Adrenal gland (tissue), 12 donors: ENCODE results near the gene WDR91. TPM values are rescaled to one million over a fixed set of nuclear protein-coding genes. Genes with fewer than 3 reads are reported as not detected.

Experiments used
- DNase-seq, 7 donors: peaks; one replicate each; pipeline ENCODE4 v3.0.0-alpha.2; 2019 to 2020
- H3K27ac ChIP-seq, 5 donors: fragments of 200-600 bp; sonication (generic) in 4 of 5; 1 replicate in 3 of 5; 2 replicates in 2 of 5; pipeline versions ENCODE4 v1.5.1 to v1.8.0; 2016 to 2020; ENCODE audit warnings: mild to moderate bottlenecking in 1 of 5
- H3K27me3 ChIP-seq: fragments of 200-600 bp; 2 replicates; pipeline ENCODE4 v1.8.0; 2021
- H3K36me3 ChIP-seq, 2 donors: fragments of 200-600 bp; replicated peaks in 1 of 2; 1 replicate in 1 of 2; 2 replicates in 1 of 2; pipeline versions ENCODE4 v1.5.1 to v1.8.0; 2018 to 2022
- H3K4me1 ChIP-seq, 2 donors: fragments of 200-600 bp; replicated peaks in 1 of 2; 1 replicate in 1 of 2; 2 replicates in 1 of 2; pipeline versions ENCODE4 v1.5.1 to v1.8.0; 2018 to 2021
- H3K4me3 ChIP-seq, 4 donors: fragments of 200-600 bp; sonication (generic) in 3 of 4; one replicate each; pipeline ENCODE4 v1.5.1; 2016 to 2018
- H3K9me3 ChIP-seq, 3 donors: fragments of 200-600 bp; sonication (generic) in 1 of 3; replicated peaks in 1 of 3; 1 replicate in 2 of 3; 2 replicates in 1 of 3; pipeline versions ENCODE4 v1.5.1 to v1.8.0; 2016 to 2021
- POLR2A ChIP-seq, 2 donors: fragments of 450-650 bp; IDR thresholded peaks; one replicate each; pipeline ENCODE4 v1.6.1; 2017; ENCODE audit warnings: antibody characterized with exemption in 2 of 2, mild to moderate bottlenecking in 2 of 2, moderate library complexity in 1 of 2
- WGBS, 4 donors: extraction: QIAGEN DNeasy Blood & Tissue Kit in 2 of 4; methylation state at CpG; one replicate each; pipeline versions ENCODE4 v1.1.5 to v1.1.7; 2013 to 2017; 5-methylcytosine and 5-hydroxymethylcytosine counted together
- intact Hi-C, 2 donors: fragments of 100-400 bp; cut with DNase I; formaldehyde crosslinking; loops; one replicate each; pipeline versions ENCODE4 v1.14.1 to v1.15.0; 2022 to 2023
- polyA plus RNA-seq, 3 donors: library from polyadenylated mRNA; stranded (reverse); fragments of 200-250 nt in 2 of 3; fragments of 350-450 nt in 1 of 3; fragmentation: Illumina TruSeq in 1 of 3; extraction: RNeasy Lipid Tissue Mini Kit (QIAGEN cat#74804) in 1 of 3; gene quantifications; one replicate each; pipeline ENCODE4 v1.2.3, GENCODE V29; 2013 to 2014
- total RNA-seq, 9 donors: library from RNA; depleted of rRNA in 4 of 9; stranded (reverse); fragments of >200 nt in 4 of 9; fragments of 120-200 nt in 1 of 9; fragmentation: NEBNext Ultra II Directional in 1 of 9; extraction: Animal tissue kit (Norgen Biotek cat#: 25700) in 1 of 9; gene quantifications; one replicate each; pipeline versions ENCODE4 v1.1.0 to v1.2.4, GENCODE V29; 2013 to 2023
- TF ChIP-seq, protein P1 (sequence below), 6 experiments: fragments of 450-650 bp in 4 of 6; fragments of 200-600 bp in 2 of 6; sonication (generic) in 1 of 6; IDR thresholded peaks; 1 replicate in 5 of 6; 2 replicates in 1 of 6; pipeline versions ENCODE4 v1.5.1 to v1.8.0; 2016 to 2021; ENCODE audit warnings: antibody characterized with exemption in 6 of 6, mild to moderate bottlenecking in 2 of 6, moderate library complexity in 1 of 6
- donor health status: healthy with polysubstance abuse.
- donor health status: Bipolar disorder and iron deficiency.
- donor health status: DM: yes; HTN: yes; CAD: no.
- donor health status: DM: no; HTN: no; CAD: no.
- donor health status: DM: no; HTN: no; CAD: no.
- donor health status: DM: yes; HTN: yes; CAD: no.

Gene WDR91
- total and polyA plus RNA-seq, 12 donors: 6.8 to 29.6 (median 15.5) TPM

DNA sequence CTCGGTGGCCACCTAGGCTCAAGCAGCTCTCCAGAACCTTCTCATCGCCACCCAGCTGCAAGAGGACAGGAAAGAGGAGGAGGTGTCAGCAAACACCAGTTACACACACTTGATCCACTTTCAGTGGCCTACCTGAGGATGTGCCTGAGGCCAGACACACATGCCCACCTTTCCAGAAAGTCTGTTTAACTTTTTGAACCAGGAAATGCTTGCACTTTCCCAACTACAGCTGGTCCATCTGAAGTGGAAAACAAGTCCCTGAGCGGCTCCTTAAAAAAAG lies 25.1 kb downstream of the WDR91 start:
- H3K27ac ChIP-seq: no peak overlapping the region
- H3K9me3 ChIP-seq: peaks cover 0 to 12% (median 0%) of the 10 kb centered on the region in 3 donors
- no peak for DNase-seq
- 92 to 98% (median 94%) methylated on average over 1 to 3 of the region's 3 CpGs for WGBS, 4 donors
- H3K4me3 ChIP-seq: no peak overlapping the region
- TF ChIP-seq POLR2A (IDR thresholded peaks at IDR 0.05): no peak
- TF ChIP-seq, protein P1, sequence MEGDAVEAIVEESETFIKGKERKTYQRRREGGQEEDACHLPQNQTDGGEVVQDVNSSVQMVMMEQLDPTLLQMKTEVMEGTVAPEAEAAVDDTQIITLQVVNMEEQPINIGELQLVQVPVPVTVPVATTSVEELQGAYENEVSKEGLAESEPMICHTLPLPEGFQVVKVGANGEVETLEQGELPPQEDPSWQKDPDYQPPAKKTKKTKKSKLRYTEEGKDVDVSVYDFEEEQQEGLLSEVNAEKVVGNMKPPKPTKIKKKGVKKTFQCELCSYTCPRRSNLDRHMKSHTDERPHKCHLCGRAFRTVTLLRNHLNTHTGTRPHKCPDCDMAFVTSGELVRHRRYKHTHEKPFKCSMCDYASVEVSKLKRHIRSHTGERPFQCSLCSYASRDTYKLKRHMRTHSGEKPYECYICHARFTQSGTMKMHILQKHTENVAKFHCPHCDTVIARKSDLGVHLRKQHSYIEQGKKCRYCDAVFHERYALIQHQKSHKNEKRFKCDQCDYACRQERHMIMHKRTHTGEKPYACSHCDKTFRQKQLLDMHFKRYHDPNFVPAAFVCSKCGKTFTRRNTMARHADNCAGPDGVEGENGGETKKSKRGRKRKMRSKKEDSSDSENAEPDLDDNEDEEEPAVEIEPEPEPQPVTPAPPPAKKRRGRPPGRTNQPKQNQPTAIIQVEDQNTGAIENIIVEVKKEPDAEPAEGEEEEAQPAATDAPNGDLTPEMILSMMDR (IDR thresholded peaks at IDR 0.05): no peak
- no peaks in the 10 kb centered on the region for H3K27me3 ChIP-seq
- intact Hi-C loops: no loop called here
- peaks cover 0 to 50% of the 10 kb centered on the region in 2 donors for H3K36me3 ChIP-seq
- peaks cover 0 to 15% of the 10 kb centered on the region in 2 donors for H3K4me1 ChIP-seq

GRCh38 chr7:135185471-135186260 lies 25.7 kb downstream of the WDR91 start:
- no peaks in the 10 kb centered on the region for H3K27me3 ChIP-seq
- H3K9me3 ChIP-seq: peaks cover 0 to 16% (median 0%) of the 10 kb centered on the region in 3 donors
- TF ChIP-seq, protein P1 (IDR thresholded peaks at IDR 0.05): no peak
- TF ChIP-seq POLR2A (IDR thresholded peaks at IDR 0.05): no peak
- peaks cover 0 to 50% of the 10 kb centered on the region in 2 donors for H3K36me3 ChIP-seq
- H3K4me3 ChIP-seq: no peak overlapping the region
- peaks cover 0 to 15% of the 10 kb centered on the region in 2 donors for H3K4me1 ChIP-seq
- peak in 1 of 7 donors; percentile 41 for DNase-seq
- no peak overlapping the region for H3K27ac ChIP-seq
- 81 to 90% (median 86%) methylated on average over 2 to 7 of the region's 7 CpGs for WGBS, 4 donors
- intact Hi-C loops: no loop called here

DNA sequence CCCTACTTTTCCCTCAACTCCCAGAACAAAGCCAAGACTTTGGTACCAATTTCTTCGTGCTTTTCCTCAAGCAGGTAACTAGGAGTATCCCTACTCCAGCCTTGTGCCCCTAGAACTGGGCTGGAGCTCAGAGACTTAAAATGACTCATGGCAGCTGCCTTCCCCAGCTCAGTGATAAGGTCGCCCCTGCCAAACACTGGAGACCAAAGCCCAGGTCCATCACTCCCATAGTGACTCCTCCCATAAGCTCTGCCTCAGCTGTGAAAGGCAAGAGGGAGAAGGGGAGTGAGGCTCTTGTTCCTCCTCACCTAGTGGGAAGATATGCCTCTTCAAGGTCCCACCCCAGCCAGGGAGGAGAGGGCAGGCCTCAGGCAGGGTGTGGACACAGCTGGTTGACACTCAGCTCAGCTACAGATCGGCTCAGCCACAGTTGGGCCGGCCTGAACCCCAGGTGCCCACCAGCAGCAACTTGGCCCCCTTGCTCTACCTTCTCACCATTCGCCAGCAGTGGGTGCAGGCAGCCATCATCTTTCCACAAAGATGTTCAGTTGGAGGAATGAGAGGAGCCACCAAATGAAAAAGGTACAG lies 27.0 kb downstream of the WDR91 start:
- 79 to 96% (median 94%) methylated on average over 4 to 5 of the region's 5 CpGs for WGBS, 4 donors
- H3K4me1 ChIP-seq: peaks cover 0 to 3% of the 10 kb centered on the region in 2 donors
- intact Hi-C loops: no loop called here
- peaks cover 0 to 50% of the 10 kb centered on the region in 2 donors for H3K36me3 ChIP-seq
- H3K27ac ChIP-seq: no peak overlapping the region
- no peaks in the 10 kb centered on the region for H3K27me3 ChIP-seq
- H3K4me3 ChIP-seq: no peak overlapping the region
- H3K9me3 ChIP-seq: peaks cover 0 to 16% (median 0%) of the 10 kb centered on the region in 3 donors
- TF ChIP-seq, protein P1 (IDR thresholded peaks at IDR 0.05): no peak
- no peak for TF ChIP-seq POLR2A (IDR thresholded peaks at IDR 0.05)
- peak in 1 of 7 donors; percentile 39 for DNase-seq

GRCh38 chr7:135183478-135183877 lies 27.8 kb downstream of the WDR91 start:
- peaks cover 0 to 46% of the 10 kb centered on the region in 2 donors for H3K36me3 ChIP-seq
- peaks cover 0 to 16% (median 0%) of the 10 kb centered on the region in 3 donors for H3K9me3 ChIP-seq
- no peak overlapping the region for H3K27ac ChIP-seq
- no peak overlapping the region for H3K4me3 ChIP-seq
- TF ChIP-seq, protein P1 (IDR thresholded peaks at IDR 0.05): no peak
- TF ChIP-seq POLR2A (IDR thresholded peaks at IDR 0.05): no peak
- intact Hi-C loops: no loop called here
- no peaks in the 10 kb centered on the region for H3K27me3 ChIP-seq
- no peaks in the 10 kb centered on the region for H3K4me1 ChIP-seq
- 97 to 100% (median 99%) methylated on average over 7 of the region's 7 CpGs for WGBS, 4 donors
- peak in 1 of 7 donors; percentile 25 for DNase-seq
